OCI-LY7 (cell line): ENCODE results near the gene TBC1D1.

Experiments
- EZH2phosphoT487 ChIP-seq: fragments of 200-600 bp; sonication (generic); IDR thresholded peaks from 2 replicates; pipeline ENCODE4 v1.6.1; 2018; ENCODE audit warnings: low read depth, borderline replicate concordance, mild to moderate bottlenecking, mixed run types, antibody characterized with exemption, low read length, moderate library complexity, mixed read lengths
- TF ChIP-seq, protein P1 (sequence below): fragments of 200-600 bp; sonication (generic); conservative IDR thresholded peaks from 2 replicates; pipeline ENCODE4 v1.5.1; 2014; ENCODE audit warnings: mild to moderate bottlenecking, antibody characterized with exemption, low read length, moderate library complexity, mixed read lengths

- TF ChIP-seq, protein P1, sequence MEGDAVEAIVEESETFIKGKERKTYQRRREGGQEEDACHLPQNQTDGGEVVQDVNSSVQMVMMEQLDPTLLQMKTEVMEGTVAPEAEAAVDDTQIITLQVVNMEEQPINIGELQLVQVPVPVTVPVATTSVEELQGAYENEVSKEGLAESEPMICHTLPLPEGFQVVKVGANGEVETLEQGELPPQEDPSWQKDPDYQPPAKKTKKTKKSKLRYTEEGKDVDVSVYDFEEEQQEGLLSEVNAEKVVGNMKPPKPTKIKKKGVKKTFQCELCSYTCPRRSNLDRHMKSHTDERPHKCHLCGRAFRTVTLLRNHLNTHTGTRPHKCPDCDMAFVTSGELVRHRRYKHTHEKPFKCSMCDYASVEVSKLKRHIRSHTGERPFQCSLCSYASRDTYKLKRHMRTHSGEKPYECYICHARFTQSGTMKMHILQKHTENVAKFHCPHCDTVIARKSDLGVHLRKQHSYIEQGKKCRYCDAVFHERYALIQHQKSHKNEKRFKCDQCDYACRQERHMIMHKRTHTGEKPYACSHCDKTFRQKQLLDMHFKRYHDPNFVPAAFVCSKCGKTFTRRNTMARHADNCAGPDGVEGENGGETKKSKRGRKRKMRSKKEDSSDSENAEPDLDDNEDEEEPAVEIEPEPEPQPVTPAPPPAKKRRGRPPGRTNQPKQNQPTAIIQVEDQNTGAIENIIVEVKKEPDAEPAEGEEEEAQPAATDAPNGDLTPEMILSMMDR: no peak
- no peak for TF ChIP-seq EZH2phosphoT487
Measured at GRCh38 chr4:37847311-37847884, 43.5 kb upstream of the TBC1D1 start.
